ENCODE measurements around the gene GUCA1C. TPM values are rescaled to one million over a fixed set of nuclear protein-coding genes. Genes with fewer than 3 reads are reported as not detected.

GUCA1C gene
- total RNA-seq, 1 experiment from 2014 or later, result not detected

Other genes with a start within 250 kb of the GUCA1C start
- gene RETNLB, start 196.5 kb downstream of the GUCA1C start, total RNA-seq (2014; rRNA removed; shearing (Covaris generic); ENCODE audit: low replicate concordance), result not detected in 2 replicates
- gene TRAT1, start 131.1 kb downstream of the GUCA1C start, total RNA-seq (2014; rRNA removed; shearing (Covaris generic); ENCODE audit: low replicate concordance), result not detected in 2 replicates
- not detected in 2 replicates for gene MORC1, start 164.3 kb upstream of the GUCA1C start, total RNA-seq (2014; rRNA removed; shearing (Covaris generic); ENCODE audit: low replicate concordance)
- not detected in 2 replicates for gene C3orf85, start 182.8 kb upstream of the GUCA1C start, total RNA-seq (2014; rRNA removed; shearing (Covaris generic); ENCODE audit: low replicate concordance)

All from Caki2 (cell line).